Breast epithelium (tissue), 4 donors: ENCODE measurements around the gene NDUFS3. TPM values are rescaled to one million over a fixed set of nuclear protein-coding genes. Genes with fewer than 3 reads are reported as not detected.

Experiments
- DNase-seq, 2 donors: peaks; one replicate each; pipeline ENCODE4 v3.0.0-alpha.2; 2019; ENCODE audit warnings: low spot score in 2 of 2
- H3K27ac ChIP-seq, 2 donors: fragments of 200-600 bp; sonication (generic) in 1 of 2; one replicate each; pipeline ENCODE4 v1.5.1; 2016 to 2019; ENCODE audit warnings: mild to moderate bottlenecking in 1 of 2
- H3K27me3 ChIP-seq, 2 donors: fragments of 200-600 bp; sonication (generic) in 1 of 2; one replicate each; pipeline versions ENCODE4 v1.5.1 to v1.6.0; 2017 to 2019; ENCODE audit warnings: control low read depth in 1 of 2, mild to moderate bottlenecking in 1 of 2
- H3K36me3 ChIP-seq: fragments of 200-600 bp; one replicate; pipeline ENCODE4 v1.5.1; 2019
- H3K4me1 ChIP-seq, 2 donors: fragments of 200-600 bp; sonication (generic); one replicate each; pipeline ENCODE4 v1.5.1; 2016 to 2019; ENCODE audit warnings: control low read depth in 1 of 2
- H3K4me3 ChIP-seq, 3 donors: fragments of 200-600 bp; sonication (generic); 1 replicate in 2 of 3; 2 replicates in 1 of 3; pipeline ENCODE4 v1.5.1; 2016 to 2019; ENCODE audit warnings: mild to moderate bottlenecking in 3 of 3, moderate library complexity in 2 of 3
- H3K9me3 ChIP-seq, 2 donors: fragments of 200-600 bp; sonication (generic) in 1 of 2; one replicate each; pipeline ENCODE4 v1.5.1; 2016 to 2019; ENCODE audit warnings: control low read depth in 1 of 2
- CTCF ChIP-seq, 3 donors: fragments of 450-650 bp; IDR thresholded peaks; one replicate each; pipeline ENCODE4 v1.5.1; 2016 to 2017; ENCODE audit warnings: antibody characterized with exemption in 3 of 3, mild to moderate bottlenecking in 3 of 3, moderate library complexity in 3 of 3
- POLR2A ChIP-seq: fragments of 450-650 bp; IDR thresholded peaks from one replicate; pipeline ENCODE4 v1.6.1; 2016; ENCODE audit warnings: antibody characterized with exemption, mild to moderate bottlenecking, moderate library complexity
- POLR2AphosphoS5 ChIP-seq, 3 donors: sonication (generic); formaldehyde crosslinking; IDR thresholded peaks; one replicate each; pipeline ENCODE4 v1.6.1; 2017; ENCODE audit warnings: antibody characterized with exemption in 3 of 3
- intact Hi-C: fragments of 100-400 bp; cut with DNase I; formaldehyde crosslinking; loops from one replicate; pipeline ENCODE4 v1.15.1; 2023; ENCODE audit warnings: low total_unique reads
- total RNA-seq, 3 donors: library from RNA; depleted of rRNA; stranded (reverse); fragments of >200 nt; gene quantifications; one replicate each; pipeline ENCODE4 v1.1.0, GENCODE V29; 2016

Gene NDUFS3
- total RNA-seq, 3 donors from 2014 or later = 49.0 to 59.7 (median 49.2) TPM

GRCh38 chr11:47595967-47596366, 17.1 kb downstream of the NDUFS3 start:
- H3K4me1 ChIP-seq = peaks cover 0 to 6% of the 10 kb centered on the region in 2 donors
- TF ChIP-seq POLR2A = no peak
- no peak for TF ChIP-seq CTCF (IDR thresholded peaks at IDR 0.05)
- TF ChIP-seq POLR2AphosphoS5 (IDR thresholded peaks at IDR 0.05) = no peak
- DNase-seq = no peak
- H3K36me3 ChIP-seq = no peaks in the 10 kb centered on the region
- H3K27me3 ChIP-seq = peaks cover 0 to 21% of the 10 kb centered on the region in 2 donors
- H3K4me3 ChIP-seq = no peak overlapping the region
- no peaks in the 10 kb centered on the region for H3K9me3 ChIP-seq
- intact Hi-C loops = no loop called here
- no peak overlapping the region for H3K27ac ChIP-seq

GRCh38 chr11:47599902-47600301, 21.0 kb downstream of the NDUFS3 start:
- Histone ChIP-seq H3K36me3 (no peaks in the 10 kb centered on the region), H3K9me3 (no peaks in the 10 kb centered on the region), H3K27ac (no peak overlapping the region), H3K4me1 (no peaks in the 10 kb centered on the region), H3K27me3 (no peaks in the 10 kb centered on the region), H3K4me3 (no peak overlapping the region)
- no peak for TF ChIP-seq POLR2AphosphoS5 (IDR thresholded peaks at IDR 0.05)
- no peak for TF ChIP-seq CTCF (IDR thresholded peaks at IDR 0.05)
- no peak for TF ChIP-seq POLR2A
- intact Hi-C loops = no loop called here
- DNase-seq = no peak

GRCh38 chr11:47603295-47603694, 24.4 kb downstream of the NDUFS3 start:
- Histone ChIP-seq H3K4me1 (no peaks in the 10 kb centered on the region), H3K4me3 (no peak overlapping the region), H3K9me3 (no peaks in the 10 kb centered on the region), H3K36me3 (no peaks in the 10 kb centered on the region), H3K27ac (no peak overlapping the region), H3K27me3 (no peaks in the 10 kb centered on the region)
- intact Hi-C loops = no loop called here
- no peak for DNase-seq
- TF ChIP-seq CTCF (IDR thresholded peaks at IDR 0.05) (no peak), POLR2A (no peak), POLR2AphosphoS5 (IDR thresholded peaks at IDR 0.05) (no peak)

- no peak overlapping the region for H3K4me3 ChIP-seq
- H3K27me3 ChIP-seq = no peaks in the 10 kb centered on the region
- no peak for TF ChIP-seq CTCF (IDR thresholded peaks at IDR 0.05)
- H3K27ac ChIP-seq = no peak overlapping the region
- no peaks in the 10 kb centered on the region for H3K36me3 ChIP-seq
- no peak for DNase-seq
- no peaks in the 10 kb centered on the region for H3K9me3 ChIP-seq
- H3K4me1 ChIP-seq = no peaks in the 10 kb centered on the region
- intact Hi-C loops = no loop called here
These were observed 27.0 kb downstream of the NDUFS3 start for GRCh38 chr11:47605921-47606320.

GRCh38 chr11:47606731-47607130, 27.9 kb downstream of the NDUFS3 start:
- Histone ChIP-seq H3K4me1 (no peaks in the 10 kb centered on the region), H3K27me3 (no peaks in the 10 kb centered on the region), H3K4me3 (no peak overlapping the region), H3K27ac (no peak overlapping the region), H3K36me3 (no peaks in the 10 kb centered on the region), H3K9me3 (no peaks in the 10 kb centered on the region)
- TF ChIP-seq POLR2A = no peak
- TF ChIP-seq POLR2AphosphoS5 (IDR thresholded peaks at IDR 0.05) = no peak
- no peak for TF ChIP-seq CTCF (IDR thresholded peaks at IDR 0.05)
- intact Hi-C loops = no loop called here
- DNase-seq = no peak
